GM18519 (cell line): Measurements from ENCODE around the gene FAAP100.
A peak's percentile ranks its signal among the peaks of the same experiment; 100 is the strongest.
"Not testable (repeated sequence)": the region's sequence is repeated elsewhere in the genome, so short reads cannot be mapped to it uniquely, and the experiment has no call there.

Experiments used
- ATAC-seq: cut with Tn5 transposase; IDR thresholded peaks from one replicate; pipeline ENCODE4 v1.9.1; 2021; ENCODE audit warnings: mild to moderate bottlenecking, moderate library complexity; ENCODE audit not compliant: unreplicated experiment, low FRiP score

Gene FAAP100, protein sequence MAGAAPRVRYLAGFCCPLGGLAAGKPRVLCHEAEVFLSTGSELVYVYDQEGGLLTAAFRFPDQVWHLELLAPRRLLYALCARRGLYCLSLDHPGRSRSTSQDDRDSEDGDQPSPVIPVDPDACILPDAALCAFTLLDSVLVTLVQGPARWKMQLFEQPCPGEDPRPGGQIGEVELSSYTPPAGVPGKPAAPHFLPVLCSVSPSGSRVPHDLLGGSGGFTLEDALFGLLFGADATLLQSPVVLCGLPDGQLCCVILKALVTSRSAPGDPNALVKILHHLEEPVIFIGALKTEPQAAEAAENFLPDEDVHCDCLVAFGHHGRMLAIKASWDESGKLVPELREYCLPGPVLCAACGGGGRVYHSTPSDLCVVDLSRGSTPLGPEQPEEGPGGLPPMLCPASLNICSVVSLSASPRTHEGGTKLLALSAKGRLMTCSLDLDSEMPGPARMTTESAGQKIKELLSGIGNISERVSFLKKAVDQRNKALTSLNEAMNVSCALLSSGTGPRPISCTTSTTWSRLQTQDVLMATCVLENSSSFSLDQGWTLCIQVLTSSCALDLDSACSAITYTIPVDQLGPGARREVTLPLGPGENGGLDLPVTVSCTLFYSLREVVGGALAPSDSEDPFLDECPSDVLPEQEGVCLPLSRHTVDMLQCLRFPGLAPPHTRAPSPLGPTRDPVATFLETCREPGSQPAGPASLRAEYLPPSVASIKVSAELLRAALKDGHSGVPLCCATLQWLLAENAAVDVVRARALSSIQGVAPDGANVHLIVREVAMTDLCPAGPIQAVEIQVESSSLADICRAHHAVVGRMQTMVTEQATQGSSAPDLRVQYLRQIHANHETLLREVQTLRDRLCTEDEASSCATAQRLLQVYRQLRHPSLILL

DNA sequence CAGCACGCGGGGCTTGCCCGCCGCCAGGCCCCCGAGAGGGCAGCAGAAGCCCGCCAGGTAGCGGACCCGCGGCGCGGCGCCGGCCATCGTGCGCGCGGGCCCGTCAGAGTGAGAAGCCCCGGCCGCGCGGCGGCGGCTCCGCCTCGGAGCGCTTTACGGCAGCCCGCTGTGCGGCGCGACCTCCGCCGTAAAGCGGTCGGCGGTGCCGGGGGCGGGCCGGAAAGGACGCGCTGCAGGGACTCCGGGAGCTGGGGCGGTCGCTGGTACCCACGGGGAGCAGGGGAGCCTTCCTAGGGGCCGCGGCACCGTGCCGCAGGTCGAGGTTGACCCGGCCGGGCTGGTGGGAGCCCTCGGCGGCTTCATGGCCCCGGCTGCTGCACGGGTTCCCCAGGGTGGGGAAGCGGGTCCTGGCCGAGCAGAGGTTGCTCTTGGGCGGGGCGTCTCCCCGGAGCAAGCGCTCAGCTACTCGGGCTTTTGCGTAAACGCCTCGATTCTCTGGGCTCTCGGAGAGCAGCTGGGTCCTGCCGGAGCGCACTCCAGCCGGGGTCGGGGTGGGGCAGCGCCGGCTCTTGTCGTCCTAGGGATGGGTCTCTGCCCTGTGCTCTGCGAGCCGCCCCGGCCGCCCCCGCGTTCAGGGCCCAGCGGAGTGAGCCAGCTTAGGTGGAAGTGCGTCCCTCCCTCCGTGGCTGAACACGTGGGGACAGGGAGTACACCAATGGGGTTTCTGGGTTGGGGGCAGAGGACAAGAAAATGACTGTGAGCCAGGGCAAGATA, at the start of gene FAAP100:
TSS of gene FAAP100 (minus strand) at position 110 of the 774 bp plus-strand sequence. CDS start at position 87, 23 bp downstream.
- ATAC-seq = peak; percentile 30

DNA sequence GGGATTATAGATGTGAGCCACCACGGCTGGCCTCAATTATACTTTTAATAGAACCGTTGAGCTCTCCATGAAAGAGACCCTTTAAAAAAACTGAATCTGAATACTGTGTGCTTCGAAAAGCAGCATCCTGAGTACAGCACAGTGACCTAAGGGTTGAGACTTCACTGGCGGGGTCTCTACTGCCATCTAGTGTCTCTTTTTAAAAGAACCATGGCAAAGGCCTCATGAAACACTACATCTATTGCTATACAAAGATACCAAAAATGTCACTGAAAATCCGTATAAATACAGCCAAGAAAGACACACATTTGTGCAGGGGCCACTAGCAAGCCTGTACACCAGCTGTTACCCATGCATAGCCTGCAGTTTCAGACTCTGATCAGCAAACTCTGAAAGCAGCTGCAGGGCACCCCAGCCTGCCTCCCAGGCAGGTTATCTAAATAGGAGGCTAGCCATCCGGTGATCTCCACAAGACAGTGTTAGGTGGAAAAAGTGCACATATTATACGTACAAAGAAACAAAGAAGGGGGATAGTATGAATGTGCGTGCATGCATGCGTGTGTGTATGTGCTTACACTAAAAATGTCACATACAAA, 49.5 kb upstream of the FAAP100 start:
- no peak for ATAC-seq

DNA sequence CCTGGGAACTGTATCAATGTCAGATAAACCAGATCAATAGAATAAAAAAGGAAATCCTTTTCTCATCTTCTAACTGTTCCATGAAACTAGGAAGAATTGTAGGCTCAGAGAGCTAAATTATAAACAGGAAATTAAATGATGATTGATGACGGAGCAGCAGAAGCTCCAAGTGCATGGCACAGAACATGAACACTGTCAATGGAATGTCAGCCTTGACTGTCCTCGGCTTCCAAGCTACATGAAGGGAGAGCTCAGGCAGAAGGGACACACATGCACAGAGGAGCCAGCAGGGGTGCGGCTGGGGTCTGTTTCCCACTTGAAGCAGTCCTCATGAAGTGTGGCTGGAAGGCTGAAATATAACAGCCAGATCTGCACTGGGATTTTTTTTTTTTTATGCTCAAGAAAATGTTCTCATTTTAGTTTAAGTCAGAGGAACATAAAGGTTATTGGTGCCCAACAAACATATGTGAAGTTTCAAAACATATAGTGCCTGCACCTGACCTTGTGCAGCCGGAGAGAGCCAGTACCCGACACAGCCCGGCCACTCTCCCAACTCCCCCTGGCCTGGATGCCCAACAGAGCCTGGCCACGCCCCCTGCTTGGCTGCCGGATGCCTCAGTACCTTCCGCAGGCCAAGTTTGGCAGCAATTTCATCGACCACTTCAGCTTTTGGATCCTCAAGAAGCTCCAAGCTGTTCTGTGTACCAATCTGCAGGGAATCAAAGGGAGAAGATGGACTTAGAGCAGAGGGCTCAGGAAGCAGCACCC, 47.8 kb upstream of the FAAP100 start:
- no peak for ATAC-seq

DNA sequence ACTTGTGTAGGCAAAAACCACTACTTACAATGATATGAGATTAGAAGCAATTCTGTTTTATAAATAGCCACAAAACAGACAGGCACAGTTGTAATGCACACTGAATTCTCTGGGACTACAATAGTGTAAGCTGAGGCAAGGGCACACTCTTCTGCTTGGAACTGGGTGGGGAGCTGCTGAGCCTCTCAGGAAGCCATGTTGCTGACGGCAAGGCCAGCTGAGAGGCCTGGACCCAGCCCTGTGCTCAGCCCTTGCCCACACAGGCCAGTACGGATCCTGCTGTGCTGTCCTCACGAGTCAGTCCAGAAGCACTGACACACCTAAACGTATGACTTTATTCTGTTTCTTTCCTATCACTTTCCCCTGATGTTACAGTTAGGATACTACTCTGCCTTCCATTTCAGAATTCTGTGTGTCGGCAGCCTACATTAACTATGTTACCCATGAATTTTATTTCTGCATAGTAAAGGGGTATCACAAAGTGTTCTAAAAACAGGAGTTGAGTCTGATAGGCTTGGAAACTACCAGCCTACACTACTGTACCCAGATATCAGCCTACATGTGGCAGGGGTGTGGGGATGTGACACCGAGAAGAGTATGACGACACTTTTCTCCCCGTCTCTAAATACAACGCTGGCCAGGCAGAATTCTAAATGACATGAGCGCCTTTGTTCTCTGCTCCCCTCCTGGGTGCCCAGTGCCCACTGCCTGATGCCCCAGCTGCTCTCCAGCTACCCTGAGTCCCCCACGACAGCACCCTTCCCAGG, 41.1 kb upstream of the FAAP100 start:
- ATAC-seq = no peak

DNA sequence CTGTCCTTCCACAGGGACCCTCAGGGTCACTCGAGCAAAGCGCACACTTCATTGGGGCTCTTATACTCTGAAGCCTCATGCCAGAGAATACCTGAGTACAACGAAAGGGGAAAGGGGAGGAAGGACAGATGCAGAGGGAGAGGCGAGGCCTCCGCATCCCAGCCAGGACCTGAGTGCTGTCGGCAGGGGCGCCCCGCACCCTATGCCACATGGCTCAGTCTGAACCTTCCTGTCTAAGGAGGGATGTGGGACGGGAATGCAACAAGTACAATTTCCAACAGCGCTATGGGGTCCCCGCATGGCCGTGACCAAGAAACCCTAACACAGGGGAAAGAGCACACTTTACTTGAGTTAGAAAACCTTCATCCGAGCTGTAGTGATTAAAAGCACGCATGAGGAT, 39.8 kb upstream of the FAAP100 start:
- ATAC-seq = no peak

DNA sequence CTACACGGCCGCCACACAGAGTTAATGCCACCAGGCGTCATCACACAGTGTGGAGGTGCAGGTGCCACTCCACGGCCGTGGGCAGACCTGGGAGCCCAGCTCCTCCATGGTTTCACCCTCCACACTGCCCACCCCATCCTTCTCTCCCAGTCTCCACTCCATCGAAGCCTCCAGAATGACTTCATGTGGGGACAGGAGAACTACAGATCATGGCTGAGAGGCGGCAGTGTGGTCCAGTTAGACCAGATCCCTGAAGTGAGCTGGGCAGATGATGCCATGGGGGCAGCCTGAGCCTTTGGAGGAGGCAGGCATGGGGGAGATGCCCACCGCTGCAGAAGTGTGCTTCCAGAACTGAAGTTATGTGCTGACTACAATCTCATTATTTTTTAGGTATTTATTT, 38.0 kb upstream of the FAAP100 start:
- no peak for ATAC-seq

DNA sequence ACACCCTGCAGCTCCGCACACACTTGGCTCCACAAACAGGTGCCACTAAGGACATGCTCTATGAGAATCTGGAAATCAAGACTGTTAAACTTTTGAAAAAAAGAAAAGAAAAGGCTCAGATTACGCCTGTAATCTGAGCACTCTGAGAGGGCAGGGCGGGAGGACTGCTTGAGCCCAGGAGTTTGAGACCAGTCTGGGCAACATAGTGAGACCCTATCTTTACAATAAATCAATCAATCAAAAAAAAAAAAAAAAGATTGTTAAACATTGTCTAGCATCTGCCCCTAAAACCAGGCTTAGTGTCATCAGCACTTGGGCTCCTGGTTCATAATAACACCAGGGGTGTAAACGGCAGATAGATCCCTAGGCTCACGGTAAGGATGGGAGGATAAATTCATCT, 37.5 kb upstream of the FAAP100 start:
- ATAC-seq = no peak

DNA sequence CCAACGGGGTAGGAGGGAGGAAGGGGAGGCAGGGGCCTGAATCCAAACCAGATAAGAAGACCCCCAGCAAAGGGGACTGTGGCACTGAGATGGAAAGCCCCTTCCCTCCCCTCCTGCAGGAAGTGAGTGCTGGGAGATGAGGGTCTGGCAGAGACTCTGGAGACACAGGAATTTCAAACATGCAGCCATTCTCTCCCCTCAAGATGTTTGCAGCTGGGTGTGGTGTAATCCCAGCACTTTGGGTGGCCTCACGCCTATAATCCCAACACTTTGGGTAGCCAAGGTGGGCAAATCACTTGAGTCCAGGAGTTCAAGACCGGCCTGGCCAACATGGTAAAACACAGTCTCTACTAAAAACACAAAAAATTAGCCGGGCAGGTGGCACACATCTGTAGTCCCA, 33.9 kb upstream of the FAAP100 start:
- ATAC-seq = no peak

DNA sequence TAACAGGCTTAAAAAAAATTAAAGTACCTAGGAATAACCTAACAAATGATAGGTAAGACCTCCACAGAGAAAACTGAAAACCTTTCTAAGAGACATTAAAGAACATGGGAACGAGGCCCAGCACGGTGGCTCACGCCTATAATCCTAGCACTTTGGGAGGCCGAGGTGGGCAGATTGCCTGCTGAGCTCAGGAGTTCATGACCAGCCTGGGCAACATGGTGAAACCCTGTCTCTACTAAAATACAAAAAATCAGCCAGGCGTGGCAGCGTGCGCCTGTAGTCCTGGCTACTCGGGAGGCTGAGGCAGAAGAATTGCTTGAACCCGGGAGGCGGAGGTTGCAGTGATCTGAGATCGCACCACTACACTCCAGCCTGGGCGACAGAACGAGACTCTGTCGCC, 32.6 kb upstream of the FAAP100 start:
- not testable (repeated sequence) for ATAC-seq

DNA sequence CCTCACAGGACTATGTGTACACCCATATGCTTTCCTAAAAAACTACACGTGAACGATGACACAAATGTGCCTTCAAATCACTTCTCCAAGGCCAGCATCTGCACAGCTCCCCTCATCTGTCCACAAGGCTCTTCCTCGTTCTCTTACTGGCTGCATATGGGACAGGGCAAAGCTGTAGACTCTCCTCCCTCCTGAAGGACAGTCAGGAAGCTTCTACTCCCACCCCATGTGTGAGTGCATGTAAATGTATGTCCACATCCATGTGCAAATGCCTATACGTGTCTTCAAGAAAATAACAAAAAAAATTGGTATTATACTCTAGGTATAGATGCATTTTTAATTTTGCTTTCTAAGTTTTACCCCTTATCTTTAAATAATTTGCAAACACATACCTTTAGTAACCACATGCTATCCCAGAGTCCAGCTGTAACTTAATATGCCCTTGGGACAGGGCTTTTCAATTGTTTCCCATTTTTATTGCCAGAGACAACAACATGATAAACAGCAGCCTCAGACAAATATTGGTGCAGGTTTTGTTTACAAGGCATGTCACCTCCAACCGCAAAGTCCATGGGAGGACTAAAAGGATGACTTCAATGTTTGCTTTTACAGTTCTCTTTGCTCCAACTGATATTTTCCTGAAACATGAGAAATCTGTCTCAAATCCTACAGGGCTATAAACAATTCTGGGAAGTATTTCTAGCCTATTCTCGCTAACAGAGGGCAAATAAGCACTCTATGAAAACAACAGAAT, 31.6 kb upstream of the FAAP100 start:
- no peak for ATAC-seq

DNA sequence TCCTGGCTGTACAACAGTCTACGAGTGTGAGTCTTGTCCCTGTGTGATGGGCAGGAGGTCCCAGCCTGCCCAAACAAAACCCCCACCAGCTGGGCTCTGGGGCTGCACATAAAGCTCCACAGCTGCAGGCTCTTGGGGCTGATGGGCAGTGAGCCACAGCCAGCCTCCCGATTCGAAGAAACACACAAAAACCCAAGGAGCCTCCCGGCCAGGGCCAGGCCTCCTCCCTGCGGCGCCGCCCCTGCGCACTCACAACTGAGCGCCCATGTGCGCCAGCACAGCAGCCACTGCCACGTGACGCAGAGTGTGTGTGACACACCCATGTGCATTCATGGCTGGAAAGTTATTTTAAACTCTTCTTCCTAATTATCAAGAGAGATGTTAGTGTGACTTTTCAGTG, 30.6 kb upstream of the FAAP100 start:
- no peak for ATAC-seq

DNA sequence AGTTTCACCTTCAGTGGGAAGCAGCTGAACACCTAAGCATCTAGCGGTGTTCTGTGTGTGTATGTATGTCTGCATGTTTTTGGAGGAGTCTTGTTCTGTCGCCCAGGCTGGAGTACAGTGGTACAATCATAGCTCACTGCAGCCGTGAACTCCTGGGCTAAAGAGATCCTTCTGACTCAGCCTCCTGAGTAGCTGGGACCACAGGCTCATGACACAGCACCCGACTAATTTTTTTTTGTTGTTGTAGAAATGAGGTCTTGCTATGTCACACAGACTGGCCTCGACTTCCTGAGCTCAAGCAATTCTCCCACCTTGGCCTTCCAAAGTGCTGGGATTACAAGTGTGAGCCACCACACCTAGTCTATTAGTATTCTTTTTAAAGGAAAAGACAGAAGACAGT, 30.2 kb upstream of the FAAP100 start:
- no peak for ATAC-seq

DNA sequence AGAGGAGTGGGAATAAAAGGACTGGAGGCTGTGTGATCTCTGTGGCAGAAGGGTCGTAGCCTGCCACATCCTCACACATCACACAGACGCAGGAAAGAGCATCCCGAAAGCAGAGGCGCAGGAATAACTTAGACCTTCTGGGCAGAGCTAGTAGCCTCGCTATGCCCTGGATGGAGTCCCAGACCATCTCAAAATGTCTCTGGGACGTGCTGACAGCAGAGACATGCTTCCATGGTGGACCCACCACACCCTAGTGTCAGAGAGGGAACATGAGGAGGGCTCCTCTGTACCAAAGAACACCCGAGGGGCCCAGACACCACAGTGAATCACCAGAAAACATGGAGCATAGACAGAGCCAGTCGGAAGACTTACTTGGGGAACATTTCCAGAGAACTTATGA, 29.6 kb upstream of the FAAP100 start:
- no peak for ATAC-seq

DNA sequence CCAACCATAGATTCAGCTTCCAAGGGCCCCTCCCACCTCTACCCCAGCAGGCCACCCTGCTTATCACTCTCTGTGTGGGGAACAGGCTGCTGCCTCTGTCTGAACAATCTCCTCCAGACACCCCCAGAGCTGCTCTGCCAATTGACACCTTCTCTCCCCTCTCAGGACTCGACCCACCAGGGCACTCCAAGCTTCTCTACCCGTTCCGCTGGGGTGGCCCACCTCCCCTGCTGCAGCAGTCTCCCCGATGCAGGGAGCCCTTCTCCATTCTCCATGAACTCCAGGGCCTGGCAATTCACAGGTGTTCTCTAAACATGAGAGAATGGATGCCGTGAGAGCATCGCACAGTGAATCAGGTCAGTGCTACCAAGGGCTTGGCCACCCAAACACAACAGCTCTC, 28.3 kb upstream of the FAAP100 start:
- ATAC-seq = no peak

DNA sequence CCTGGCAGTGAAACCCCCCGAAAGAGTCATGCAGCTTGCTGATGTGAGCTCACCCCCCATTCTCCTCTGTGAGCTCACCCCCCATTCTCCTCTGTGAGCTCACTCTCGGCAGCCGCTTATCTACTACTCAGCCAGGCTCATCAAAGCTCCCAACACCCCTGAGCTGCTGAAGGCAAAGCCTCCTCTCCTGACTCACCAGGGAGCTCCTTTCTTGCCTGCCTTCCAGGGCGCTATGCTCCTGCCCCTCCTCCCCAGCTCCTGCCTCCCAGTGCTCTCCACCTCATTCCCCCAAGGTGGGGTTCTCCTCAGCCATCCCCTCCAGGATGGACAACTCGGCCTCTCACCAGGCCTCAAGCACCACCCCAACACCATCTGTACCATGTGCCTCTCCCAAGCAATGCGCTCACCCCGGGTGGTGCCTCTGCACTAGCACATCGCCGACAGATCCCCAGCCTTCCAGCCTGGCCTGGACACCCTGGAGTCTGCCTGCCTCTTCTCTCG, 27.7 kb upstream of the FAAP100 start:
- ATAC-seq = no peak

DNA sequence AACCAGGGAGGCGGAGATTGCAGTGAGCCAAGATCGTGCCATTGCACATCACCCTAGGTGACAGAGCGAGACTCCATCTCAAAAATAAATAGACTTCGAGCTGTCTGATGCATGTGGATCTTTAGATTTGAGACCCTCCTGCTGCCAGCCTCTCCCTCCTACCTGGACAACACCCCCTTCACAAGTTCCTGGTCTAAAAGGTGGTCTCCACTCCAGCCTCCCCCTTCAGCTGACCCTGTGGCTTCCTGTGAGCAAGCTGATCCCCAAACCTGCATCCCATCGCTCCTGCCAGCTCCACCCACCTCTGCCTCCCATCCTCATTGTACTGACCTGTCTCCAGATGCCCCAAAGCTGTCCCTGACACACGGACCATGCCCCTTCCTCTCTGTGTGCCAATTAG, 27.1 kb upstream of the FAAP100 start:
- no peak for ATAC-seq

DNA sequence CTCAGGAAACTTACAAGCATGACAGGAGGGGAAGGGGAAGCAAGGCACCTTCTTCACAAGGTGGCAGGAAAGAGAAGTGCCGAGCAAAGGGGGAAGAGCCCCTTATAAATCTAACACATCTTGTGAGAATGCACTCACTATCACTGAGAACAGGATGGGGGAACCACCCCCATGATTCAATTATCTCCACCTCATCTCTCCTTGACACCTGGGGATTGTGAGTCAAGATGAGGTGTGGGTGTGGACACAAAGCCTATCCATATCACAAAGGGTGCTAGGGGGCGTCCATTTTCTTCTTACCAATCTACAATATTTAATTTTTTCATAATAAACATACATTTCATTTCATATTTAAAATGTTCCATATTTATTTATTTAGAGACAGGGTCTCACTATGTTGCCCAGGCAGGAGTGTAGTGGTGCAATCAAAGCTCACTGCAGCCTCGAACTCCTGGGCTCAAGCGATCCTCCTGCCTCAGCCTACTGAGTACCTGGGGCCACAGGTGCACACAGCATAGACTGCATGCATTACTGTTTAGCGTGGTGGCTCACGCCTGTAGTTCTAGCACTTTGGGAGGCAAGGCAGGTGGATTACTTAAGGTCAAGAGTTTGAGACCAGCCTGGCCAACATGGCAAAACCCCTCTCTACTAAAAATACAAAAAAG, 26.5 kb upstream of the FAAP100 start:
- no peak for ATAC-seq

DNA sequence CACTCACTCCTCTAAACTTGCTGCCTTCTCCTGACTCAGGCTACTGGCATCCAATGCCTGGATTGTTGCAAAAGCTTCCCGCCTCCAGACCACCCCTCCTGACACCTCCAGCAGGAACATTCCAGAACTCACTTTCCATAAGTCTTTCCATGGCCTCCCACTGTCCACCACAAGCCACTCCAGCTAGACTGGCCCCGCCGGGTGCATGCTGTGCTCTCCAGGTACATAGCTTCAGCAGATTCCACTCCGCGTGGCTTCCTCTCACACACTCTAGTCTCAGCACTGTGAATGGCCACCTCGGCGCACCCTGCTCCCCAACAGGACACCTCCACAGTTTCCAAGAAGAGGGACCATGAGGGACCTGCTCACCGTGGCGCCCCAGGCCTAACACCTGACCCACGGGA, 25.9 kb upstream of the FAAP100 start:
- no peak for ATAC-seq
